Endothelial cell (in vitro differentiated cells): ENCODE results near the gene NGRN. TPM values are rescaled to one million over a fixed set of nuclear protein-coding genes. Genes with fewer than 3 reads are reported as not detected.
"Not testable (repeated sequence)": the region's sequence is repeated elsewhere in the genome, so short reads cannot be mapped to it uniquely, and the experiment has no call there.

Experiments used
- DNase-seq: peaks from one replicate; pipeline ENCODE4 v3.0.0; 2021; ENCODE audit warnings: low spot score
- H3K27ac Mint-ChIP-seq: one replicate; pipeline ENCODE4 v1.8.0; 2021; ENCODE audit warnings: mixed read lengths, inconsistent platforms; ENCODE audit not compliant: unreplicated experiment
- H3K27me3 Mint-ChIP-seq: one replicate; pipeline ENCODE4 v1.8.0; 2021; ENCODE audit warnings: mild to moderate bottlenecking, moderate library complexity, mixed read lengths, inconsistent platforms; ENCODE audit not compliant: unreplicated experiment
- H3K36me3 Mint-ChIP-seq: one replicate; pipeline ENCODE4 v1.8.0; 2021; ENCODE audit warnings: mild to moderate bottlenecking, low read depth, mixed read lengths, inconsistent platforms; ENCODE audit not compliant: unreplicated experiment
- H3K4me1 Mint-ChIP-seq: one replicate; pipeline ENCODE4 v1.8.0; 2021; ENCODE audit warnings: mild to moderate bottlenecking, mixed read lengths, inconsistent platforms; ENCODE audit not compliant: unreplicated experiment
- H3K4me3 Mint-ChIP-seq: one replicate; pipeline ENCODE4 v1.8.0; 2021; ENCODE audit warnings: mild to moderate bottlenecking, mixed read lengths, inconsistent platforms; ENCODE audit not compliant: unreplicated experiment
- H3K9me3 Mint-ChIP-seq: one replicate; pipeline ENCODE4 v1.8.0; 2021; ENCODE audit warnings: mixed read lengths, inconsistent platforms; ENCODE audit not compliant: unreplicated experiment
- total RNA-seq: library from RNA; stranded (reverse); fragmentation: NEBNext Ultra II Directional; extraction: Animal tissue kit (Norgen Biotek cat#: 25700); gene quantifications from one replicate; pipeline ENCODE4 v1.2.1, GENCODE V29; 2021; ENCODE audit not compliant: unreplicated experiment
- TF ChIP-seq, protein P1 (sequence below): fragments of 200-600 bp; sonication (generic); IDR thresholded peaks from one replicate; pipeline ENCODE4 v1.5.0; 2021; ENCODE audit warnings: antibody characterized with exemption; ENCODE audit not compliant: unreplicated experiment

Gene NGRN
- total RNA-seq, 1 donor from 2014 or later = 69.0 TPM

DNA sequence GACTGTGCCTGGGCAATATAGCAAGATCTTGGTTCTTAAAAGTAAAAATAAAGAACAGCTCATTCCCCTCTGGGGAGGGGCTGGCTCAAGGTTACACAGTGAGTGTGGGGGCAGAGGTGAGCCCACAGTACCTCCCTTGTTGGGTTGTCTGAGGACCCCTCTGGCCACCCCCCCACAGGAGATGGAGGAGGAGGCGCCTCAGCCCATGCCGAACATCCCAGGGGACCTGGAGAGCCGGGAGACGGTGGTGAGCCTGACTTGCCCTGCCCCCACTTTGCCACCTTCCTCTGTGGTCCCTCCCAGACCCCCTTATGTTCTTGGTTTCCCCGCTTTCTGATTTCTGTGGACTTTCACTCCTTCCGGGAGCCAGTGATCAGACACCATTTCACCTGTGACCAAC, 28.7 kb downstream of the NGRN start:
- H3K9me3 Mint-ChIP-seq = no peaks in the 10 kb centered on the region
- TF ChIP-seq, protein P1, sequence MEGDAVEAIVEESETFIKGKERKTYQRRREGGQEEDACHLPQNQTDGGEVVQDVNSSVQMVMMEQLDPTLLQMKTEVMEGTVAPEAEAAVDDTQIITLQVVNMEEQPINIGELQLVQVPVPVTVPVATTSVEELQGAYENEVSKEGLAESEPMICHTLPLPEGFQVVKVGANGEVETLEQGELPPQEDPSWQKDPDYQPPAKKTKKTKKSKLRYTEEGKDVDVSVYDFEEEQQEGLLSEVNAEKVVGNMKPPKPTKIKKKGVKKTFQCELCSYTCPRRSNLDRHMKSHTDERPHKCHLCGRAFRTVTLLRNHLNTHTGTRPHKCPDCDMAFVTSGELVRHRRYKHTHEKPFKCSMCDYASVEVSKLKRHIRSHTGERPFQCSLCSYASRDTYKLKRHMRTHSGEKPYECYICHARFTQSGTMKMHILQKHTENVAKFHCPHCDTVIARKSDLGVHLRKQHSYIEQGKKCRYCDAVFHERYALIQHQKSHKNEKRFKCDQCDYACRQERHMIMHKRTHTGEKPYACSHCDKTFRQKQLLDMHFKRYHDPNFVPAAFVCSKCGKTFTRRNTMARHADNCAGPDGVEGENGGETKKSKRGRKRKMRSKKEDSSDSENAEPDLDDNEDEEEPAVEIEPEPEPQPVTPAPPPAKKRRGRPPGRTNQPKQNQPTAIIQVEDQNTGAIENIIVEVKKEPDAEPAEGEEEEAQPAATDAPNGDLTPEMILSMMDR = no peak
- H3K4me1 Mint-ChIP-seq = peaks cover under 1% of the 10 kb centered on the region
- H3K27me3 Mint-ChIP-seq = peaks cover 2% of the 10 kb centered on the region
- DNase-seq = no peak
- no peak overlapping the region for H3K27ac Mint-ChIP-seq
- H3K36me3 Mint-ChIP-seq = no peaks in the 10 kb centered on the region
- H3K4me3 Mint-ChIP-seq = no peak overlapping the region

GRCh38 chr15:90294601-90295269, 29.3 kb downstream of the NGRN start:
- no peaks in the 10 kb centered on the region for H3K9me3 Mint-ChIP-seq
- H3K27me3 Mint-ChIP-seq = peaks cover 2% of the 10 kb centered on the region
- no peaks in the 10 kb centered on the region for H3K4me1 Mint-ChIP-seq
- H3K36me3 Mint-ChIP-seq = no peaks in the 10 kb centered on the region
- H3K27ac Mint-ChIP-seq = no peak overlapping the region
- DNase-seq = no peak
- H3K4me3 Mint-ChIP-seq = no peak overlapping the region
- TF ChIP-seq, protein P1 = no peak

- Mint-ChIP-seq H3K4me3 (no peak overlapping the region), H3K4me1 (no peaks in the 10 kb centered on the region), H3K27ac (no peak overlapping the region), H3K27me3 (peaks cover 2% of the 10 kb centered on the region), H3K9me3 (no peaks in the 10 kb centered on the region), H3K36me3 (no peaks in the 10 kb centered on the region)
- TF ChIP-seq, protein P1 = no peak
- DNase-seq = no peak
These were observed 29.8 kb downstream of the NGRN start for GRCh38 chr15:90295270-90295648.

DNA sequence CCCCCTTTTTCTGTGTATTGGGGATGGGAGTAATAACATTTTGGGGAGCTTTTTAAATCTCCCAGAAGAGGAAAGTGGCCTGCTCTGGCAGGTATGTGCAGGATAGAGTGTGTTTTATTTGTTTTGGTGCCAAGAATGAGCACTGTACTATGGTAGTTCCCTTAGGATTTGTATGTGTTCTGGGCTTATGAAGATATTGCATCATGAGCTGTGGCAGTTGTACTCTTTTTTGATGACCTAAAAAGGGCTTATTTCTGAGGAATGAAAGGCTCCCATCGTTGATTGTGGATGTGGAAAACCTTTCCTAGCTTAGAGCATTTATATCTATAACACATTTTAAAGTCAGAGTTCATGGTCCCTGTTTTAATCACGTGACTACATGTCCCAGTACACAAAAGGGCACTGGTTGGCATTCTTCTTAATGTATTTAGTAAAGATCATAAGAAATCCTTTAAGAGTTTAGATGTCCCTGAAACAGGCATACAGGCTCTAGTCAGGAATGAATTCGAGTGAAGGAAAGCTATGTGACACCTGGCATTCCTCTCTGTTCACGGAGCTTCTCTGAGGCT, 30.9 kb downstream of the NGRN start:
- DNase-seq, H3K4me3 Mint-ChIP-seq, H3K4me1 Mint-ChIP-seq, H3K9me3 Mint-ChIP-seq, H3K27ac Mint-ChIP-seq, H3K27me3 Mint-ChIP-seq, H3K36me3 Mint-ChIP-seq: not testable (repeated sequence)

GRCh38 chr15:90297021-90297420, 31.5 kb downstream of the NGRN start:
- peaks cover 2% of the 10 kb centered on the region for H3K27me3 Mint-ChIP-seq
- TF ChIP-seq, protein P1 = no peak
- no peaks in the 10 kb centered on the region for H3K9me3 Mint-ChIP-seq
- H3K4me3 Mint-ChIP-seq = no peak overlapping the region
- no peak overlapping the region for H3K27ac Mint-ChIP-seq
- no peaks in the 10 kb centered on the region for H3K36me3 Mint-ChIP-seq
- no peaks in the 10 kb centered on the region for H3K4me1 Mint-ChIP-seq
- no peak for DNase-seq
